Activated effector memory CD4-positive, alpha-beta T cell treated with anti-CD3 and anti-CD28 coated beads, Interleukin-2, amount 50 U/mL, for 16 hours (primary cell): Measurements from ENCODE around the gene ZNF384.

Source experiments
- DNase-seq: peaks from one replicate; pipeline ENCODE4 v3.0.0-alpha.2; 2020

Gene ZNF384

GRCh38 chr12:6653342-6653741, 35.8 kb downstream of the ZNF384 start:
- no peak for DNase-seq

- no peak for DNase-seq
Observed at GRCh38 chr12:6652391-6652790, 36.8 kb downstream of the ZNF384 start.

GRCh38 chr12:6650832-6651231, 38.3 kb downstream of the ZNF384 start:
- no peak for DNase-seq

- DNase-seq: peak; percentile 69
Observed at GRCh38 chr12:6647083-6647604, 42.0 kb downstream of the ZNF384 start, which contains the start of gene ACRBP. Gene ACRBP (minus strand): TSS chr12:6647432. CDS start chr12:6647366, 66 bp downstream.

GRCh38 chr12:6646276-6647082, 42.7 kb downstream of the ZNF384 start:
- no peak for DNase-seq

- no peak for DNase-seq
Observed at GRCh38 chr12:6644903-6645302, 44.3 kb downstream of the ZNF384 start.

- DNase-seq: no peak
Observed at GRCh38 chr12:6644257-6644596, 44.9 kb downstream of the ZNF384 start.

- no peak for DNase-seq
Observed at GRCh38 chr12:6643569-6644256, 45.5 kb downstream of the ZNF384 start.

- DNase-seq: no peak
Observed at GRCh38 chr12:6641131-6641530, 48.0 kb downstream of the ZNF384 start.

GRCh38 chr12:6640497-6640896, 48.7 kb downstream of the ZNF384 start:
- DNase-seq: no peak

GRCh38 chr12:6639151-6639801, 49.9 kb downstream of the ZNF384 start:
- DNase-seq: no peak

GRCh38 chr12:6638305-6638704, 50.9 kb downstream of the ZNF384 start:
- DNase-seq: no peak

- DNase-seq: peak; percentile 73
Observed at GRCh38 chr12:6635856-6636531, 53.2 kb downstream of the ZNF384 start, which contains the start of gene LPAR5. Gene LPAR5 (minus strand): TSS chr12:6635959. CDS start chr12:6621248, 14,711 bp downstream.

- DNase-seq: peak; percentile 81
Observed at GRCh38 chr12:6635375-6635855, 53.8 kb downstream of the ZNF384 start.

GRCh38 chr12:6632026-6632983, 56.9 kb downstream of the ZNF384 start:
- DNase-seq: peak; percentile 78

- DNase-seq: no peak
Observed at GRCh38 chr12:6631549-6631961, 57.6 kb downstream of the ZNF384 start.

GRCh38 chr12:6630736-6631135, 58.4 kb downstream of the ZNF384 start:
- DNase-seq: no peak

GRCh38 chr12:6627616-6628015, 61.6 kb downstream of the ZNF384 start:
- peak; percentile 75 for DNase-seq

GRCh38 chr12:6626654-6627283, 62.4 kb downstream of the ZNF384 start:
- no peak for DNase-seq

- no peak for DNase-seq
Observed at GRCh38 chr12:6620885-6621274, 68.3 kb downstream of the ZNF384 start.
